Stimulated activated CD4-positive, alpha-beta T cell treated with anti-CD3 and anti-CD28 coated beads, Interleukin-2, amount 100 ng/mL, for 24 hours (primary cell): ENCODE results near the gene GOLGA8J.
"Not testable (repeated sequence)": the region's sequence is repeated elsewhere in the genome, so short reads cannot be mapped to it uniquely, and the experiment has no call there.

ENCODE experiments used
- DNase-seq, 2 donors: peaks; one replicate each; pipeline ENCODE4 v3.0.0-alpha.2; 2020

GOLGA8J gene

GRCh38 chr15:30082655-30083054 lies at the start of gene GOLGA8J:
TSS of gene GOLGA8J (plus strand) at chr15:30082955. CDS start at chr15:30083053, 98 bp downstream.
- not testable (repeated sequence) for DNase-seq

- DNase-seq = no peak
Observed at GRCh38 chr15:30033211-30033610, 49.5 kb upstream of the GOLGA8J start.

DNA sequence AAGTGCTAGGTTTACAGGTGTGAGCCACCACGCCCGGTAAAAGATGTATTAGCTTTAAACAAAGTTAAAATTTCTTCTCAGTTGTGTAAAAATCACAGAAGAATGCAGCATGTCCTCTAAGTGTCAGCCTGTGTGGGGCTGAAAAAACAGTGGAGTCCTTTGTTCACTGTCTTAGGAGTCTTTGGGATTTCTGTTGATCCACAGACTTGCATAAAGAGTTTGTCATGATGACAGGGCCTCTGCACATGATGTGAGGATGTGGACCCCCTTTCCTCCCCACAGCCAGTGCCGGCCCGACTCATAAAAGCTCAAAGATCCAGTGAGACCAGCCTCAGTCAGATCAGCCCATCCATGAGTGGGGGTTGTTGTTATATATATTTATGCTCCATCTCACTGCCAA lies 49.0 kb upstream of the GOLGA8J start:
- DNase-seq = no peak

DNA sequence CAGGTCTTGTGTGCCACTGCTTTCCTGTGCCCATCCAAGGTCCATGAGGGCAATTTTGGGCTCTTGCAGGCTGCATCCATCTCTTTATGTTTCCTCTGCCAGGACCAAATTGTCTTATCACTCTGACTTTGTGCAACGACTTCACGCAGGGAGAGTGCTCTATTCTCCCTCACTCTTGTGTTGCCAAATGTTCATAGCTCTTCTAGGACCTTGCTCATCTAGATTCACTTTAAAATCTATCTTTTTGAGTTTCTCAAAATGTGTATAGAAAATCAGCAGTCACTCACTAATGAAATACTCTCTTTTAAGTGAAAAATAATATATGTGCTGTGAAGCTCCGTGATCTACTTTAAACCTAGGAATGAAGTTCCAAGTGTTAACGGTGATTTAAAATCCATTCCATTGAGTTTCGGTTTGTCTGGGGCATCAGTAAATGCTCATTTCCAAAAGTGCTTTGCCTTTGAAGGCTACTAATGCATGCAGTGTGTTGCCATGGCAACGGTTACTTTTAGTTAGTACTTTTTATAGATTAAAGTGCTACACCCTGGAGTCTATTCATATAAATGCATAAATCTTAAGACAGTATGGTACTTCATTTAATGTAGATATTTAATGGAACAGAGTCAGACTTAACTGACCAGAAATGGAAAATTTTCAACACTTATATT lies 46.6 kb upstream of the GOLGA8J start:
- DNase-seq = no peak

- no peak for DNase-seq
Observed at GRCh38 chr15:30038667-30039523, 43.9 kb upstream of the GOLGA8J start.

GRCh38 chr15:30041868-30042267 lies 40.9 kb upstream of the GOLGA8J start:
- DNase-seq = no peak

- DNase-seq = no peak
Observed at GRCh38 chr15:30042556-30042955, 40.2 kb upstream of the GOLGA8J start.

DNA sequence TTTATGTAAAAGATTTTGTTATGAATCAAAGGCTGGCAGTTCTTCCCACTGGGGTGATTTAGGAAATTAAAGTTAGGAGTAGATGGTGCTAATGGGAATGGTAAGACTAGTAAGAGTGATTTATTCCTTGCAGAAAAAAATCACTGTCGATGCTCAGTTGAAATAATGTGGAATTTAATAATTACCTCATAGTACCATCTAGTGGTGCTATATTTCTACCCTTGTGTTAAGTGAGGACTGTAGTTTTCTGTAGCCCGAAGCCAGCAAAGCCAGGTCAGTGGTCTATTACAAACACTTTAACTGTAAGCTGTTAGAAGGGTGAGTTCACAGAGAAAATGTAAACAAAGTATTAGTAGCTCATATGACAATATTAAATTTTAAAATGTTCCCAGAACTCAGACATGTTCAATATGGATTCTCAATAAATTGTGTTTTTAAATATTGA lies 39.5 kb upstream of the GOLGA8J start:
- DNase-seq = no peak

GRCh38 chr15:30044377-30044776 lies 38.4 kb upstream of the GOLGA8J start:
- DNase-seq = no peak

GRCh38 chr15:30044826-30045225 lies 37.9 kb upstream of the GOLGA8J start:
- DNase-seq = not testable (repeated sequence)

GRCh38 chr15:30045248-30046041 lies 37.3 kb upstream of the GOLGA8J start:
- not testable (repeated sequence) for DNase-seq

DNA sequence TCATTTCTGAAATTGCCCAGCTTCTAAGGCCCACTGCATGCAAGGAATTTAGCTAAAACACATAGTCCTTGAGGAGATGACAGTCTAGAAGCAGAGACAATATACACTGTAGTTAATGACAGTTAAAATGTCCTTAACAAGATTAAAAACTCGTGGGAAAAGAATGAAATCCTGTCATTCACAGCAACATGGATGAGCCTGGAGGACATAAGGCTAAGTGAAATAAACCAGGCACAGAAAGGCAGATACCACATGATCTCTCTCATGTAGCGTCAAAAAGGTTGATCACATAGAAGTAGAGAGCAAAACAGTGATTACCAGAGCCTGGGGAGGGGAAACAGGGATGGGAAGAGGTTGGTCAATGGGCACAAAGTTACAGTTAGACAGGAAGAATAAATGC lies 36.3 kb upstream of the GOLGA8J start:
- DNase-seq = no peak

DNA sequence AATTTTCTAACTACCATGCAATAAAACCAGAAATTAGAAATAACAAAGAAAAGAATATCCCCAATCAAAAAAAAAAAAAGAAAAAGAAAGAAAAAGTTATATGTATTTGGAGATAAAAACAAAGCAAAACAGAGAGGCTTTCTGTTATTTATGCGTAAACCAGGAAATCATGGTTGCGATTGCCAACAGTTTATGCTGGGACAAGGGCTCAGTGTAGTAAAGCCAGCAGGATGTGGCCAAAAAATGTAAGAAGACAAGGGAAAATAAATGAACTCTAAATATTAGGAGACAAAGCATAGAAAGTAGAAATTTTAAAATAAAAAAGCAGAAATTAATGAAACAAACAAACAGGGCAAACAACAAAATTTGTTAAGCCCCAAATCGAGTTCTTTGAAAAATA lies 27.2 kb upstream of the GOLGA8J start:
- DNase-seq = no peak

GRCh38 chr15:30056166-30056565 lies 26.6 kb upstream of the GOLGA8J start:
- DNase-seq = no peak

DNA sequence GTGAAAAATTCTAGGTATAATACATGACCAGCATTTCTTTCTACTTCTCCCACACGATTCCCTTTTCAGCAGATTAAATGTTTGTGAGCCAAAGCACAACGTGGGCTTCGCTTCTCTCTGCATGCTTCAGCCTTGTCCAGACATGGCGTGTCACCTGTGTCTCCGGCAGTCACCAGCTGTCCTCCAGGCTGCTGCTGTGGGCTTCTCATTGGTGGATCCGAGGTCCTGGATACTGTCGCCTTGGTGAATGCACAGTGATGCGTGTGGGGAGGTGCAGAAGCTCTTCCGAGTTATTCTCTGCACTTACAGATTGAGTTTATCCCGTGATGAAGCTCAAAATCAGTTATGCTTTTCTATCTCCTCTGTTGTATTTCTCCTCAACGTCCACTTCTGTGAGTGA lies 23.0 kb upstream of the GOLGA8J start:
- DNase-seq = no peak

- DNase-seq = no peak
Observed at GRCh38 chr15:30062881-30063280, 19.9 kb upstream of the GOLGA8J start.

GRCh38 chr15:30063835-30064546 lies 18.8 kb upstream of the GOLGA8J start:
- no peak for DNase-seq

- no peak for DNase-seq
Observed at GRCh38 chr15:30065025-30065801, 17.5 kb upstream of the GOLGA8J start.

- no peak for DNase-seq
Observed at GRCh38 chr15:30068326-30068725, 14.4 kb upstream of the GOLGA8J start.

GRCh38 chr15:30072630-30073029 lies 10.1 kb upstream of the GOLGA8J start:
- no peak for DNase-seq

DNA sequence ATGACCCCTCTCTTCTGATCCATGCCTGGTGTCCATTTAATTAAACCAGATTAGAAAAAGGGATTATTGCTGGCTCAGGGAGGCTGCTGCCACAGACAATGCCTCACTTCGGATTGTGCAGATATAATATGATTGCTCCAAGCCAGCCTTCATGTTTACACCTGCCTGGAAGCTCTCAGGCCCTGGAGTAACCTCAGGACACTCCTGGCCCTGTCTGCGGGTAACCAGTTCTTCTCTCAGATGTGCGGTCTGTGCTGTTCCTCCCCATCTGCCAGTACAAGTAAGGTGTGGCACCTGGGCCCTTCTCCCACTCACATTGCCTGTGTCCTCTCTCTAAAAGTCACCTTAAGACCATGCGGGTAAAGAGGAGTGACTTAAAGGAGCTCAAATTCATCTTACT lies 8.8 kb upstream of the GOLGA8J start:
- DNase-seq = no peak

DNA sequence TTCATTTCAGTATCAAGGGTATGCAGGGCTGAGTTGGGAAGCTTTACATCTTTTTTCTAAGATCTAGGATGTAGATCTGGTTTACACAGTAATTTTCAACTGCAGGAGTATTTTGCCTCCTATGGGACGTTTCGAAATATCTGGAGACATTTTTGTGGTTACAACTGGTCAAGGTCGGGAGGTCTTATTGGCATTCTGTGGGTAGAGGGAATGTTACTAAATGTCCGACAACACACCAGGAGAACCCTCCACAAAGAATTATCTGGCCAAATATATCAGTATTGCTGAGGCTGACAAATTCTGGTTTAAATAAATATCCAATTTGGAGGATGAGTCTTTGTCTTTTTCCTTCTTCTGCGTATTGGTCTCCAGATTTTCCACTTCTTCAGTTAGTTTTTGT lies 1.9 kb upstream of the GOLGA8J start:
- DNase-seq = not testable (repeated sequence)
